Transverse colon (tissue), 4 donors: ENCODE data around the gene HLA-A. TPM values are rescaled to one million over a fixed set of nuclear protein-coding genes. Genes with fewer than 3 reads are reported as not detected.

Experiments
- DNase-seq: peaks from one replicate; pipeline ENCODE4 v3.0.0-alpha.2; 2019
- H3K27ac ChIP-seq, 4 donors: fragments of 200-600 bp; sonication (generic); 2 replicates each; pipeline ENCODE4 v1.5.1; 2016 to 2018; ENCODE audit warnings: inconsistent platforms in 4 of 4
- H3K27me3 ChIP-seq: fragments of 200-600 bp; sonication (generic); 2 replicates; pipeline ENCODE4 v1.5.1; 2017; ENCODE audit warnings: inconsistent platforms
- H3K36me3 ChIP-seq, 4 donors: fragments of 200-600 bp; sonication (generic); 2 replicates each; pipeline ENCODE4 v1.5.1; 2017 to 2019; ENCODE audit warnings: inconsistent platforms in 4 of 4
- H3K4me1 ChIP-seq, 4 donors: fragments of 200-600 bp; sonication (generic); 2 replicates each; pipeline ENCODE4 v1.5.1; 2017 to 2020; ENCODE audit warnings: inconsistent platforms in 4 of 4
- H3K4me3 ChIP-seq, 4 donors: fragments of 200-600 bp; sonication (generic); 1 replicate in 1 of 4; 2 replicates in 3 of 4; pipeline versions ENCODE4 v1.5.1 to v1.6.1; 2017 to 2019; ENCODE audit warnings: inconsistent platforms in 4 of 4
- H3K9me3 ChIP-seq, 2 donors: fragments of 200-600 bp; sonication (generic); 2 replicates each; pipeline ENCODE4 v1.5.1; 2017 to 2019; ENCODE audit warnings: inconsistent platforms in 2 of 2
- CTCF ChIP-seq, 5 experiments: fragments of 200-600 bp in 3 of 5; fragments of 450-650 bp in 2 of 5; sonication (generic) in 3 of 5; IDR thresholded peaks; 1 replicate in 2 of 5; 2 replicates in 3 of 5; pipeline ENCODE4 v1.5.1; 2016 to 2017; ENCODE audit warnings: antibody characterized with exemption in 5 of 5, inconsistent platforms in 3 of 5, mild to moderate bottlenecking in 2 of 5, moderate library complexity in 1 of 5
- EP300 ChIP-seq: sonication (generic); formaldehyde crosslinking; IDR thresholded peaks from one replicate; pipeline ENCODE4 v1.6.1; 2017; ENCODE audit warnings: antibody characterized with exemption, low read depth
- POLR2A ChIP-seq: fragments of 450-650 bp; IDR thresholded peaks from one replicate; pipeline ENCODE4 v1.6.1; 2016; ENCODE audit warnings: antibody characterized with exemption, mild to moderate bottlenecking, moderate library complexity
- POLR2AphosphoS5 ChIP-seq, 3 donors: sonication (generic); formaldehyde crosslinking; IDR thresholded peaks; one replicate each; pipeline ENCODE4 v1.6.1; 2016; ENCODE audit warnings: antibody characterized with exemption in 3 of 3
- WGBS, 2 donors: methylation state at CpG; one replicate each; pipeline ENCODE4 v1.1.5; 2018; ENCODE audit warnings: low coverage in 1 of 2; 5-methylcytosine and 5-hydroxymethylcytosine counted together
- in situ Hi-C, 4 donors: fragments of 200-750 bp; cut with MboI; loops; one replicate each; pipeline versions ENCODE4 v1.15.0 to v1.15.1; 2017; ENCODE audit warnings: low sequenced_read_pairs in 3 of 4, low pct_ligation_motif_present in 1 of 4, low pct_unique_long_range_greater_than_20kb in 1 of 4
- intact Hi-C: fragments of 100-400 bp; cut with DNase I; formaldehyde crosslinking; loops from one replicate; pipeline ENCODE4 v1.15.1; 2023; ENCODE audit warnings: low total_unique reads
- total RNA-seq, 4 donors: library from RNA; depleted of rRNA; stranded (reverse); fragments of >200 nt; gene quantifications; one replicate each; pipeline ENCODE4 v1.1.0, GENCODE V29; 2016

The HLA-A gene
- total RNA-seq, 4 donors from 2014 or later = 733 to 1,932 (median 1,470) TPM

- Histone ChIP-seq H3K27ac (no peak overlapping the region), H3K4me3 (no peak overlapping the region), H3K27me3 (no peaks in the 10 kb centered on the region), H3K9me3 (no peaks in the 10 kb centered on the region), H3K4me1 (peaks cover 0 to 23% (median 4%) of the 10 kb centered on the region in 4 donors), H3K36me3 (no peaks in the 10 kb centered on the region)
- WGBS, 2 donors = 73 to 84% methylated on average over 5 to 6 of the region's 6 CpGs
- DNase-seq = no peak
- intact Hi-C loops = no loop called here
- in situ Hi-C loops = no loop called here
- TF ChIP-seq POLR2A = no peak
- no peak for TF ChIP-seq EP300
- TF ChIP-seq CTCF (IDR thresholded peaks at IDR 0.05) = no peak
- TF ChIP-seq POLR2AphosphoS5 (IDR thresholded peaks at IDR 0.05) = no peak
Measured at GRCh38 chr6:29946223-29947076, 4.1 kb downstream of the HLA-A start.

GRCh38 chr6:29947077-29947980 lies 5.0 kb downstream of the HLA-A start:
- 36 to 47% methylated on average over 1 to 3 of the region's 3 CpGs for WGBS, 2 donors
- Histone ChIP-seq H3K4me1 (peaks cover 0 to 23% (median 3%) of the 10 kb centered on the region in 4 donors), H3K4me3 (no peak overlapping the region), H3K9me3 (no peaks in the 10 kb centered on the region), H3K27ac (no peak overlapping the region), H3K36me3 (no peaks in the 10 kb centered on the region), H3K27me3 (no peaks in the 10 kb centered on the region)
- intact Hi-C loops = no loop called here
- in situ Hi-C loops = no loop called here
- no peak for TF ChIP-seq EP300
- no peak for TF ChIP-seq POLR2AphosphoS5 (IDR thresholded peaks at IDR 0.05)
- TF ChIP-seq POLR2A = no peak
- TF ChIP-seq CTCF (IDR thresholded peaks at IDR 0.05) = no peak
- no peak for DNase-seq

- Histone ChIP-seq H3K4me3 (no peak overlapping the region), H3K36me3 (no peaks in the 10 kb centered on the region), H3K9me3 (no peaks in the 10 kb centered on the region), H3K4me1 (peaks cover 0 to 23% (median 3%) of the 10 kb centered on the region in 4 donors), H3K27ac (no peak overlapping the region), H3K27me3 (no peaks in the 10 kb centered on the region)
- DNase-seq = no peak
- WGBS, 2 donors = 73 to 100% methylated on average over 1 to 2 of the region's 2 CpGs
- intact Hi-C loops (no loop called here), in situ Hi-C loops (no loop called here)
- TF ChIP-seq POLR2AphosphoS5 (IDR thresholded peaks at IDR 0.05) = no peak
- peak; percentile 11 for TF ChIP-seq POLR2A
- no peak for TF ChIP-seq CTCF (IDR thresholded peaks at IDR 0.05)
- TF ChIP-seq EP300 = no peak
Measured at GRCh38 chr6:29948277-29948676, 5.9 kb downstream of the HLA-A start.

GRCh38 chr6:29949934-29950333 lies 7.6 kb downstream of the HLA-A start:
- peaks cover 0 to 11% (median 0%) of the 10 kb centered on the region in 4 donors for H3K4me1 ChIP-seq
- no peak overlapping the region for H3K4me3 ChIP-seq
- TF ChIP-seq POLR2A (no peak), CTCF (IDR thresholded peaks at IDR 0.05) (no peak), EP300 (no peak), POLR2AphosphoS5 (IDR thresholded peaks at IDR 0.05) (no peak)
- H3K27me3 ChIP-seq = no peaks in the 10 kb centered on the region
- no peaks in the 10 kb centered on the region for H3K9me3 ChIP-seq
- intact Hi-C loops (no loop called here), in situ Hi-C loops (loop anchor here in 2 of 4 donors (5.0 to 10.0 kb wide), 2 partner anchors 153 to 155 kb away; no protein-coding TSS in a partner anchor)
- H3K36me3 ChIP-seq = no peaks in the 10 kb centered on the region
- H3K27ac ChIP-seq = no peak overlapping the region
- 69% methylated on average over 7 of the region's 7 CpGs; no CpG with 5 or more reads in 1 of the 2 donors for WGBS, 2 donors
- DNase-seq = no peak
